D341Med (cell line): Measurements from ENCODE around the gene PCDHB9.
"Not testable (repeated sequence)": the region's sequence is repeated elsewhere in the genome, so short reads cannot be mapped to it uniquely, and the experiment has no call there.

Experiments used
- DNase-seq: peaks from one replicate; pipeline ENCODE4 v3.0.0; 2012; ENCODE audit warnings: low spot score

The PCDHB9 gene

GRCh38 chr5:141186897-141187512, at the start of gene PCDHB9:
PCDHB9 (plus strand) TSS chr5:141187161; CDS start chr5:141187319, 158 bp downstream.
- no peak for DNase-seq

- DNase-seq, result not testable (repeated sequence)
Observed at GRCh38 chr5:141137346-141137745, 49.6 kb upstream of the PCDHB9 start.

DNA sequence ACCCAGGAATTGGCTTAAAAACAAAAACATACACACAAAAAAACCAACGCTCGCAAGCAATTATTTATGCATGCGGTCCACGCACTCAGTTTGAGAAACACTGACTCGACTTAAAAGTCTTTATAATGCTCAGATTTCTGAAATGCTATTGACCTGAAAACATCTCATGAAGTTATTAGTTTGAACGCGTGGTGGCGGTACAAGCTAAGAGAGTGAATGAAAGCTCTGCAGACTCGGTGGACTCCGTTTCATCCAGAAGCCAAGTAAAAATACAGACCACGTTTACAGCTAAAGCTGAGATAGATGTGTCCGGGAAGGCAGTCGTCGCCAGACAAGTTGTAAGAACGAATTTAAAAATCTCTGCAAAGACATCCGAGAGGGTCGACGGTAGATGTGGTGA, 37.1 kb upstream of the PCDHB9 start, which contains the start of gene PCDHB6:
PCDHB6 (plus strand) TSS at position 246 of the 400 bp plus-strand sequence. CDS start 201 bp downstream, outside the sequence.
- no peak for DNase-seq

DNA sequence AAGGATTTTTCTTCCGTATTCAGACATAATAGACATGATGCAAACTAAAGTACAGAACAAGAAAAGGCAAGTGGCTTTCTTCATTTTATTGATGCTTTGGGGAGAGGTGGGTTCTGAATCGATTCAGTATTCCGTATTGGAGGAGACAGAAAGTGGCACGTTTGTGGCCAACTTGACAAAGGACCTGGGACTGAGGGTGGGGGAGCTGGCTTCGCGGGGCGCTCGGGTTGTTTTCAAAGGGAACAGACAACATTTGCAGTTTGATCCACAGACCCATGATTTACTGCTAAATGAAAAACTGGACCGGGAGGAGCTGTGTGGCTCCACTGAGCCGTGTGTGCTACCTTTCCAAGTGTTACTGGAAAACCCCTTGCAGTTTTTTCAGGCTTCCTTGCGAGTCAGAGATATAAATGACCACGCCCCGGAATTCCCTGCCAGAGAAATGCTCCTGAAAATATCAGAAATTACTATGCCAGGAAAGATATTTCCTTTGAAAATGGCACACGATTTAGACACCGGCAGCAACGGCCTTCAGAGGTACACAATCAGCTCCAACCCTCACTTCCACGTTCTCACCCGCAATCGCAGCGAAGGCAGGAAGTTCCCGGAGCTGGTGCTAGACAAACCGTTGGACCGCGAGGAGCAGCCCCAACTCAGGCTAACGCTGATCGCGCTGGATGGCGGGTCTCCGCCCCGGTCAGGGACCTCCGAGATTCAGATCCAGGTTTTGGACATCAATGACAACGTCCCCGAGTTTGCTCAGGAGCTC, 36.6 kb upstream of the PCDHB9 start:
- no peak for DNase-seq

DNA sequence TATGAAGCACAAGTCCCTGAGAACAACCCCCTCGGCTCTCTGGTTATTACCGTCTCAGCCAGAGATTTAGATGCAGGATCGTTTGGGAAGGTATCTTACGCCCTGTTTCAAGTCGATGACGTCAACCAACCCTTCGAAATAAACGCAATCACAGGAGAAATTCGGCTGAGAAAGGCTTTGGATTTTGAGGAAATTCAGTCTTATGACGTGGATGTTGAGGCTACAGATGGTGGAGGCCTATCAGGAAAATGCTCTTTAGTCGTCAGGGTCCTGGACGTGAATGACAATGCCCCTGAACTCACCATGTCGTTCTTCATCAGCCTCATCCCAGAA, 36.0 kb upstream of the PCDHB9 start:
- DNase-seq, result no peak

DNA sequence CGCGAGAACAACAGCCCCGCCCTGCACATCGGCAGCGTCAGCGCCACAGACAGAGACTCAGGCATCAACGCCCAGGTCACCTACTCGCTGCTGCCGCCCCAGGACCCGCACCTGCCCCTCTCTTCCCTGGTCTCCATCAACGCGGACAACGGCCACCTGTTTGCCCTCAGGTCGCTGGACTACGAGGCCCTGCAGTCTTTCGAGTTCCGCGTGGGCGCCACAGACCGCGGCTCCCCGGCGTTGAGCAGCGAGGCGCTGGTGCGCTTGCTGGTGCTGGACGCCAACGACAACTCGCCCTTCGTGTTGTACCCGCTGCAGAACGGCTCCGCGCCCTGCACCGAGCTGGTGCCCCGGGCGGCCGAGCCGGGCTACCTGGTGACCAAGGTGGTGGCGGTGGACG, 35.3 kb upstream of the PCDHB9 start:
- DNase-seq, result not testable (repeated sequence)

- DNase-seq, result not testable (repeated sequence)
Observed at GRCh38 chr5:141152096-141152495, 34.9 kb upstream of the PCDHB9 start.

GRCh38 chr5:141155540-141156374, 31.2 kb upstream of the PCDHB9 start:
- no peak for DNase-seq

DNA sequence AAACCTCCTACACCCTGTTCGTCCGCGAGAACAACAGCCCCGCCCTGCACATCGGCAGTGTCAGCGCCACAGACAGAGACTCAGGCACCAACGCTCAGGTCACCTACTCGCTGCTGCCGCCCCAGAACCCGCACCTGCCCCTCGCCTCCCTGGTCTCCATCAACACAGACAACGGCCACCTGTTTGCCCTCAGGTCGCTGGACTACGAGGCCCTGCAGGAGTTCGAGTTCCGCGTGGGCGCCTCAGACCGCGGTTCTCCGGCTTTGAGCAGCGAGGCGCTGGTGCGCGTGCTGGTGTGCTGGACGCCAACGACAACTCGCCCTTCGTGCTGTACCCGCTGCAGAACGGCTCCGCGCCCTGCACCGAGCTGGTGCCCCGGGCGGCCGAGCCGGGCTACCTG, 29.6 kb upstream of the PCDHB9 start:
- DNase-seq, result not testable (repeated sequence)

DNA sequence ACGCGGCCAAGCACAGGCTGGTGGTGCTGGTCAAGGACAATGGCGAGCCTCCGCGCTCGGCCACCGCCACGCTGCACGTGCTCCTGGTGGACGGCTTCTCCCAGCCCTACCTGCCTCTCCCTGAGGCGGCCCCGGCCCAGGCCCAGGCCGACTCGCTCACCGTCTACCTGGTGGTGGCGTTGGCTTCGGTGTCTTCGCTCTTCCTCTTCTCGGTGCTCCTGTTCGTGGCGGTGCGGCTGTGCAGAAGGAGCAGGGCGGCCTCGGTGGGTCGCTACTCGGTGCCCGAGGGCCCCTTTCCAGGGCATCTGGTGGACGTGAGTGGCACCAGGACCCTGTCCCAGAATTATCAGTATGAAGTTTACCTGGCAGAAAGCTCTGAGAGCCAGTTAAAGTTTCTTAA, 29.1 kb upstream of the PCDHB9 start:
- DNase-seq, result not testable (repeated sequence)

- DNase-seq, result no peak
Observed at GRCh38 chr5:141172381-141173204, 14.4 kb upstream of the PCDHB9 start, which contains the start of gene PCDHB7. PCDHB7 (plus strand) TSS chr5:141172644; CDS start chr5:141172836, 192 bp downstream.

- DNase-seq, result not testable (repeated sequence)
Observed at GRCh38 chr5:141174291-141175104, 12.5 kb upstream of the PCDHB9 start.

DNA sequence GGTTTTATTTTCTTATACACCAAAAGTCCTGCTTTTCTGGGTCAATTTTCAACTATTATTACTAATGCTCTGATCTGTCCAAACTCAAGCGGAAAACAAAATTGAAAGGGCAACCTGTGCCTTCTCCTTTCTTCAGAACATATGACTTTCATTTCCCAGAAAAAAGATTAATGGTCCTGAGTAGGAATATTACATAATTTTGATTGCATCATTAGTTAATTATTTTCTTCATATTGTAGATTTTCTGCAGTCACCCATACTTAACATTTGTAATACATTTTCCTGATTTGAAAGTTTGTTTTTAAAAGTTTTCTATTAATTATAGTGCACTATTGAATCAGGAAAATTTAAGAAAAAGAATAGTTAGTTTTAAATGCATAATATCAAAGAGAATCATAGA, 11.0 kb upstream of the PCDHB9 start:
- no peak for DNase-seq

- DNase-seq, result not testable (repeated sequence)
Observed at GRCh38 chr5:141177577-141178191, 9.3 kb upstream of the PCDHB9 start, which contains the start of gene PCDHB8. PCDHB8 (plus strand) TSS chr5:141177790; CDS start chr5:141178035, 245 bp downstream.

GRCh38 chr5:141179371-141179770, 7.6 kb upstream of the PCDHB9 start:
- DNase-seq, result not testable (repeated sequence)

DNA sequence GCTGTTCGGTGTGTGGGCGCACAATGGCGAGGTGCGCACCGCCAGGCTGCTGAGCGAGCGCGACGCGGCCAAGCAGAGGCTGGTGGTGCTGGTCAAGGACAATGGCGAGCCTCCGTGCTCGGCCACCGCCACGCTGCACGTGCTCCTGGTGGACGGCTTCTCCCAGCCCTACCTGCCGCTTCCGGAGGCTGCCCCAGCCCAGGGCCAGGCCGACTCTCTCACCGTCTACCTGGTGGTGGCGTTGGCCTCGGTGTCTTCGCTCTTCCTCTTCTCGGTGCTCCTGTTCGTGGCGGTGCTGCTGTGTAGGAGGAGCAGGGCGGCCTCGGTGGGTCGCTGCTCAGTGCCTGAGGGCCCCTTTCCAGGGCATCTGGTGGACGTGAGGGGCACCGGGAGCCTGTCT, 7.1 kb upstream of the PCDHB9 start:
- DNase-seq, result not testable (repeated sequence)

GRCh38 chr5:141180313-141180712, 6.6 kb upstream of the PCDHB9 start:
- no peak for DNase-seq

GRCh38 chr5:141182248-141182647, 4.7 kb upstream of the PCDHB9 start, which contains the start of gene PCDHB16:
PCDHB16 (plus strand) TSS chr5:141182387; CDS start chr5:141182560, 173 bp downstream.
- peak; percentile 76 for DNase-seq

DNA sequence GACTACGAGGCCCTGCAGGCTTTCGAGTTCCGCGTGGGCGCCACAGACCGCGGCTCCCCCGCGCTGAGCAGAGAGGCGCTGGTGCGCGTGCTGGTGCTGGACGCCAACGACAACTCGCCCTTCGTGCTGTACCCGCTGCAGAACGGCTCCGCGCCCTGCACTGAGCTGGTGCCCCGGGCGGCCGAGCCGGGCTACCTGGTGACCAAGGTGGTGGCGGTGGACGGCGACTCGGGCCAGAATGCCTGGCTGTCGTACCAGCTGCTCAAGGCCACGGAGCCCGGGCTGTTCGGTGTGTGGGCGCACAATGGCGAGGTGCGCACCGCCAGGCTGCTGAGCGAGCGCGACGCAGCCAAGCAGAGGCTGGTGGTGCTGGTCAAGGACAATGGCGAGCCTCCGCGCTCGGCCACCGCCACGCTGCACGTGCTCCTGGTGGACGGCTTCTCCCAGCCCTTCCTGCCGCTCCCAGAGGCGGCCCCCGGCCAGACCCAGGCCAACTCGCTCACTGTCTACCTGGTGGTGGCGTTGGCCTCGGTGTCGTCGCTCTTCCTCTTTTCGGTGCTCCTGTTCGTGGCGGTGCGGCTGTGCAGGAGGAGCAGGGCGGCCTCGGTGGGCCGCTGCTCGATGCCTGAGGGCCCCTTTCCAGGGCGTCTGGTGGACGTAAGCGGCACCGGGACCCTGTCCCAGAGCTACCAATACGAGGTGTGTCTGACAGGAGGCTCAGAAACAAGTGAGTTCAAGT, 2.7 kb upstream of the PCDHB9 start:
- not testable (repeated sequence) for DNase-seq
